Upper lobe of left lung (tissue), 4 donors: ENCODE results near the gene FAM171A1.

Experiments used
- CTCF ChIP-seq, 6 experiments: fragments of 450-650 bp in 4 of 6; fragments of 200-600 bp in 2 of 6; sonication (generic) in 2 of 6; IDR thresholded peaks; one replicate each; pipeline ENCODE4 v1.5.1; 2016 to 2019; ENCODE audit warnings: antibody characterized with exemption in 6 of 6
- POLR2A ChIP-seq, 4 donors: fragments of 450-650 bp; IDR thresholded peaks; one replicate each; pipeline ENCODE4 v1.5.1; 2016 to 2017; ENCODE audit warnings: antibody characterized with exemption in 4 of 4, mild to moderate bottlenecking in 2 of 4

DNA sequence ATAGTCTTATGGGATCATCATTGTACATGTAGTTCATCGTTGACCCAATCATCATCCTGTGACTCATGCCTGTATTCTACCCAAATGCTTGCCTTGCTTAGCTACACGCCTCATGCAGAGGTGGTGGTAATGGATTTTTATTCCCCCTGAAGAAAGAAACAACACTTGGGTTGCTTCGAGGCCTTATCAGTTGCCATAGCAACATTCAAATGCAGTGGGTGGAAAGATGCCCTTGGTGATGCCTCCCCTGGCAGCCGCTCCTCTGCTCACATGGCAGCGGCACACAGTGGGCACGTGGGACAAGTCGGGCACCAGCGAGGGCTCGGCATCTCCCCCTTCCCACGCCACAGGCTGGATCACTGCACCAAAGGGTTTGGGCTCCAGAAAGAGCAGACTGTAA, 148.6 kb downstream of the FAM171A1 start:
- TF ChIP-seq CTCF (IDR thresholded peaks at IDR 0.05) (no peak), POLR2A (IDR thresholded peaks at IDR 0.05) (no peak)
